H1 (cell line): ENCODE data around the gene TCF7. TPM values are rescaled to one million over a fixed set of nuclear protein-coding genes. Genes with fewer than 3 reads are reported as not detected.

Experiments used
- CTCF ChIA-PET: fragments of 300-600 bp; sonication (Branson Sonifier 250); formaldehyde crosslinking; loops from one replicate; lab custom pipeline; 2021; ENCODE audit not compliant: partially characterized antibody; lab: Charles Lee
- POLR2A ChIA-PET: fragments of 300-600 bp; sonication (Branson Sonifier 250); formaldehyde crosslinking; loops from one replicate; lab custom pipeline; 2021; ENCODE audit warnings: inconsistent platforms; ENCODE audit not compliant: partially characterized antibody; lab: Charles Lee
- DNase-seq, 2 experiments: peaks; one replicate each; pipeline versions ENCODE4 v3.0.0 to v3.0.0-alpha.2; 2010 to 2022; ENCODE audit warnings: low spot score in 2 of 2, low read depth in 1 of 2, mixed read lengths in 1 of 2
- FAIRE-seq: peaks from 2 replicates; lab custom pipeline; 2011; peaks lifted over from hg19 to GRCh38; lab: Jason Lieb, UNC
- H2AFZ ChIP-seq: 2 replicates; pipeline ENCODE4 v1.8.1; 2012; ENCODE audit warnings: low read length, inconsistent platforms
- H2AK5ac ChIP-seq: 2 replicates; pipeline ENCODE4 v1.6.1; 2013; ENCODE audit warnings: low read depth, low read length
- H2BK120ac ChIP-seq: replicated peaks from 2 replicates; pipeline ENCODE3; 2013; ENCODE audit warnings: low read depth, low read length, inconsistent platforms
- H2BK12ac ChIP-seq: 2 replicates; pipeline ENCODE4 v1.6.1; 2013; ENCODE audit warnings: low read depth, low read length
- H2BK15ac ChIP-seq: 2 replicates; pipeline ENCODE4 v1.6.1; 2013; ENCODE audit warnings: low read length
- H2BK20ac ChIP-seq: 2 replicates; pipeline ENCODE4 v1.6.1; 2013; ENCODE audit warnings: low read length
- H2BK5ac ChIP-seq: 2 replicates; pipeline ENCODE4 v1.6.1; 2013; ENCODE audit warnings: low read depth, low read length
- H3K14ac ChIP-seq: 2 replicates; pipeline ENCODE4 v1.6.1; 2013; ENCODE audit warnings: inconsistent platforms; ENCODE audit not compliant: insufficient read length
- H3K18ac ChIP-seq: 2 replicates; pipeline ENCODE4 v1.6.1; 2013; ENCODE audit warnings: low read length; ENCODE audit errors: extremely low read depth
- H3K23ac ChIP-seq: 2 replicates; pipeline ENCODE4 v1.6.1; 2013; ENCODE audit warnings: inconsistent platforms; ENCODE audit not compliant: insufficient read length
- H3K23me2 ChIP-seq: 2 replicates; pipeline ENCODE4 v1.6.1; 2013; ENCODE audit warnings: low read depth, low read length
- H3K27ac ChIP-seq: 2 replicates; pipeline ENCODE4 v1.6.1; 2011; ENCODE audit warnings: low read depth, low read length, inconsistent platforms
- H3K27me3 ChIP-seq, 4 experiments: replicated peaks in 1 of 4; 1 replicate in 1 of 4; 2 replicates in 3 of 4; pipeline versions ENCODE4 v1.6.1 to v1.8.1; 2011 to 2013; ENCODE audit warnings: low read length in 3 of 4, mild to moderate bottlenecking in 3 of 4, inconsistent platforms in 2 of 4, mixed read lengths in 2 of 4, moderate library complexity in 1 of 4; ENCODE audit not compliant: control insufficient read depth in 3 of 4, insufficient read depth in 3 of 4; ENCODE audit errors: extremely low read depth in 1 of 4
- H3K36me3 ChIP-seq, 4 experiments: 2 replicates each; pipeline versions ENCODE4 v1.6.1 to v1.8.1; 2011 to 2013; ENCODE audit warnings: mild to moderate bottlenecking in 4 of 4, low read length in 3 of 4, moderate library complexity in 2 of 4, control low read depth in 1 of 4, inconsistent platforms in 1 of 4; ENCODE audit not compliant: insufficient read depth in 4 of 4, control insufficient read depth in 2 of 4
- H3K4ac ChIP-seq: replicated peaks from 2 replicates; pipeline ENCODE3; 2013; ENCODE audit warnings: low read length, low read depth, mixed read lengths, inconsistent platforms; ENCODE audit not compliant: insufficient read length
- H3K4me1 ChIP-seq, 4 experiments: replicated peaks in 1 of 4; 1 replicate in 1 of 4; 2 replicates in 3 of 4; pipeline versions ENCODE4 v1.6.1 to v1.8.1; 2011 to 2013; ENCODE audit warnings: low read length in 3 of 4, inconsistent platforms in 2 of 4, mixed read lengths in 1 of 4; ENCODE audit not compliant: insufficient read depth in 4 of 4, control insufficient read depth in 3 of 4
- H3K4me2 ChIP-seq, 2 experiments: 2 replicates each; pipeline versions ENCODE4 v1.6.1 to v1.8.1; 2011 to 2013; ENCODE audit warnings: low read depth in 2 of 2, low read length in 2 of 2, control low read depth in 1 of 2, inconsistent platforms in 1 of 2, mild to moderate bottlenecking in 1 of 2; ENCODE audit not compliant: insufficient read depth in 1 of 2
- H3K4me3 ChIP-seq, 4 experiments: fragments of 200-600, 300-600 bp in 1 of 4; sonication (generic), shearing (Covaris generic), sonication (Bioruptor Twin) in 1 of 4; 2 replicates each; pipeline versions ENCODE4 v1.5.1 to v1.8.1; 2011 to 2016; ENCODE audit warnings: low read length in 4 of 4, low read depth in 3 of 4, control low read depth in 2 of 4, inconsistent platforms in 2 of 4, mild to moderate bottlenecking in 2 of 4, mixed read lengths in 1 of 4, moderate library complexity in 1 of 4; ENCODE audit not compliant: insufficient read depth in 2 of 4; ENCODE audit errors: extremely low read depth in 1 of 4
- H3K56ac ChIP-seq: replicated peaks from 2 replicates; pipeline ENCODE3; 2013; ENCODE audit warnings: low read depth, mild to moderate bottlenecking, mixed read lengths, low read length, inconsistent platforms; ENCODE audit not compliant: insufficient read length
- H3K79me1 ChIP-seq: 2 replicates; pipeline ENCODE4 v1.6.1; 2013; ENCODE audit warnings: low read depth, low read length, control low read depth
- H3K79me2 ChIP-seq, 2 experiments: 2 replicates each; pipeline versions ENCODE4 v1.6.1 to v1.8.1; 2012 to 2013; ENCODE audit warnings: low read length in 2 of 2, mild to moderate bottlenecking in 2 of 2, inconsistent platforms in 1 of 2; ENCODE audit not compliant: insufficient read depth in 2 of 2, control insufficient read depth in 1 of 2
- H3K9ac ChIP-seq, 4 experiments: replicated peaks in 1 of 4; 1 replicate in 1 of 4; 2 replicates in 3 of 4; pipeline versions ENCODE4 v1.6.1 to v1.8.1; 2011 to 2013; ENCODE audit warnings: low read depth in 3 of 4, low read length in 3 of 4, control low read depth in 2 of 4, mild to moderate bottlenecking in 2 of 4, moderate library complexity in 2 of 4, inconsistent platforms in 1 of 4; ENCODE audit errors: extremely low read depth in 1 of 4
- H3K9me3 ChIP-seq, 2 experiments: 2 replicates each; pipeline versions ENCODE4 v1.6.1 to v1.8.1; 2012 to 2013; ENCODE audit warnings: mild to moderate bottlenecking in 2 of 2, moderate library complexity in 2 of 2, control low read depth in 1 of 2, inconsistent platforms in 1 of 2, low read depth in 1 of 2, low read length in 1 of 2, mixed read lengths in 1 of 2; ENCODE audit not compliant: insufficient read depth in 2 of 2
- H4K20me1 ChIP-seq, 2 experiments: replicated peaks in 1 of 2; 2 replicates each; pipeline versions ENCODE3 to v1.8.1; 2011 to 2013; ENCODE audit warnings: inconsistent platforms in 2 of 2, low read length in 2 of 2, mild to moderate bottlenecking in 1 of 2; ENCODE audit not compliant: insufficient read depth in 2 of 2, control insufficient read depth in 1 of 2
- H4K5ac ChIP-seq: 2 replicates; pipeline ENCODE4 v1.6.1; 2013; ENCODE audit warnings: low read length, low read depth, mixed read lengths, inconsistent platforms; ENCODE audit not compliant: insufficient read length
- H4K8ac ChIP-seq: 2 replicates; pipeline ENCODE4 v1.8.0; 2013; ENCODE audit warnings: mild to moderate bottlenecking, moderate library complexity, low read length, inconsistent platforms; ENCODE audit not compliant: insufficient read depth; ENCODE audit errors: extremely low read depth
- H4K91ac ChIP-seq: replicated peaks from 2 replicates; pipeline ENCODE3; 2013; ENCODE audit warnings: low read length, mixed read lengths, inconsistent platforms; ENCODE audit not compliant: insufficient read length
- NRF1 ChIP-seq: IDR thresholded peaks from 2 replicates; pipeline ENCODE4 v1.6.1; 2011; ENCODE audit warnings: mild to moderate bottlenecking, low read depth, low read length, improper control_type of control experiment
- POU5F1 ChIP-seq: IDR thresholded peaks from 2 replicates; pipeline ENCODE4 v1.6.1; 2011; ENCODE audit warnings: low read depth, mild to moderate bottlenecking, low read length, moderate library complexity
- TAF1 ChIP-seq: IDR thresholded peaks from 2 replicates; pipeline ENCODE4 v1.6.1; 2011; ENCODE audit warnings: mild to moderate bottlenecking, low read depth, low read length
- TBP ChIP-seq: IDR thresholded peaks from 2 replicates; pipeline ENCODE4 v1.6.1; 2011; ENCODE audit warnings: low read depth, low read length, improper control_type of control experiment
- WGBS, 2 experiments: shearing (Covaris generic) in 1 of 2; methylation state at CpG; one replicate each; pipeline versions ENCODE4 v1.1.6 to v1.1.7; 2013 to 2015; ENCODE audit warnings: low lambda C conversion rate in 2 of 2, mixed read lengths in 2 of 2, inconsistent platforms in 1 of 2, low coverage in 1 of 2, missing lambda C conversion rate in 1 of 2; ENCODE audit not compliant: insufficient replicate concordance in 2 of 2, insufficient coverage in 1 of 2, insufficient read length in 1 of 2; ENCODE audit errors: extremely low coverage in 1 of 2, missing lambda C conversion rate in 1 of 2; 5-methylcytosine and 5-hydroxymethylcytosine counted together
- polyA plus RNA-seq, 7 experiments: library from polyadenylated mRNA; depleted of rRNA in 3 of 7; stranded (reverse) in 5 of 7; unstranded in 2 of 7; fragments of >200 nt in 5 of 7; fragments of 200-250 nt in 2 of 7; gene quantifications; 1 replicate in 5 of 7; 2 replicates in 1 of 7; 4 replicates in 1 of 7; pipeline versions ENCODE4 v1.2.1 to v1.2.3, GENCODE V29; 2011 to 2013; ENCODE audit warnings: missing spikeins in 2 of 7, mixed read lengths in 2 of 7
- total RNA-seq: library from RNA; stranded (reverse); fragmentation: NEBNext Ultra II Directional; extraction: Animal tissue kit (Norgen Biotek cat#: 25700); gene quantifications from 2 replicates; pipeline ENCODE4 v1.2.1, GENCODE V29; 2021
- TF ChIP-seq, protein P1 (sequence below): IDR thresholded peaks from 2 replicates; pipeline ENCODE4 v1.6.1; 2011; ENCODE audit warnings: low read depth, mild to moderate bottlenecking, low read length; ENCODE audit not compliant: insufficient read depth
- TF ChIP-seq, protein P2 (sequence below), 3 experiments: IDR thresholded peaks; 1 replicate in 2 of 3; 2 replicates in 1 of 3; pipeline versions ENCODE4 v1.5.1 to v1.6.1; 2011; ENCODE audit warnings: low read length in 3 of 3, mild to moderate bottlenecking in 3 of 3, inconsistent platforms in 2 of 3, low read depth in 1 of 3, moderate library complexity in 1 of 3; ENCODE audit not compliant: insufficient read depth in 1 of 3; ENCODE audit errors: control extremely low read depth in 1 of 3

Gene TCF7
- total and polyA plus RNA-seq, 2 of the 8 experiments (the other 6 are each of a cell fraction or from before 2014, with no cell fraction given): 4.7 to 8.5 TPM

DNA sequence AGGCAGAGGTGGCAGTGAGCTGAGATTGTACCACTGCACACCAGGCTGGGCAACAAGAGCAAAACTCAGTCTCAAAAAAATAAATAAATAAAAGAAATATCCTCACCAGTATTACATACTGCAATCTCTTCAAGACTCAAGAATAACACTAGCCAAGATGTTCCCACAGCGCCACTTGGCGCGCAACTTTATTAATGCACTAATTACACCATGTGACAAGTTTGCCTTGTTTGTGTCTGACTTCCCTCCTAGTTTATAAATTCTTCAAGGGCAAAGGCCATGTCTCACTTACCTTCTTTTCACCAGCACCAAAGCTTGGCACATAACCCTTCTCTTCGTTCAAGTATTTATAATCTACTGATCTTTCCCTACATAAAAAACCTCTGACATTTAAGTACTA is 57.5 kb downstream of the TCF7 start:
- no peak for DNase-seq
- Histone ChIP-seq H4K20me1 (peaks cover 2 to 9% of the 10 kb centered on the region in 2 experiments), H3K36me3 (peaks cover 6 to 38% (median 24%) of the 10 kb centered on the region in 4 experiments), H2AK5ac (no peak overlapping the region), H2BK15ac (no peak overlapping the region), H3K27ac (no peak overlapping the region), H4K91ac (no peak overlapping the region), H3K14ac (no peak overlapping the region), H3K27me3 (no peaks in the 10 kb centered on the region), H3K18ac (no peak overlapping the region), H3K4me3 (no peak overlapping the region), H3K4me2 (no peak overlapping the region), H4K8ac (no peak overlapping the region), H3K56ac (no peak overlapping the region), H3K23me2 (no peaks in the 10 kb centered on the region), H2BK20ac (no peak overlapping the region), H3K23ac (no peak overlapping the region), H2AFZ (no peak overlapping the region), H3K9me3 (no peaks in the 10 kb centered on the region), H4K5ac (no peak overlapping the region), H3K4ac (no peak overlapping the region), H3K79me2 (peaks cover 14 to 72% of the 10 kb centered on the region in 2 experiments)
- ChIA-PET CTCF (interaction anchor here (1.0 to 1.6 kb wide), 2 partner anchors 21 to 25 kb away, joined by 3 to 4 read pairs; no protein-coding TSS in a partner anchor), POLR2A (interaction anchor here (0.6 to 2.1 kb wide), 4 partner anchors 36 to 86 kb away, joined by 3 to 5 read pairs (median 4); partner anchors contain the start of gene PPP2CA)
- WGBS, 2 experiments: 94% methylated on average over 4 of the region's 4 CpGs; no CpG with 5 or more reads in 1 of the 2 experiments
- TF ChIP-seq, protein P1, sequence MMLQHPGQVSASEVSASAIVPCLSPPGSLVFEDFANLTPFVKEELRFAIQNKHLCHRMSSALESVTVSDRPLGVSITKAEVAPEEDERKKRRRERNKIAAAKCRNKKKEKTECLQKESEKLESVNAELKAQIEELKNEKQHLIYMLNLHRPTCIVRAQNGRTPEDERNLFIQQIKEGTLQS: no peak
- TF ChIP-seq TAF1 (no peak), TBP (no peak), NRF1 (no peak), POU5F1 (no peak)
- TF ChIP-seq, protein P2, sequence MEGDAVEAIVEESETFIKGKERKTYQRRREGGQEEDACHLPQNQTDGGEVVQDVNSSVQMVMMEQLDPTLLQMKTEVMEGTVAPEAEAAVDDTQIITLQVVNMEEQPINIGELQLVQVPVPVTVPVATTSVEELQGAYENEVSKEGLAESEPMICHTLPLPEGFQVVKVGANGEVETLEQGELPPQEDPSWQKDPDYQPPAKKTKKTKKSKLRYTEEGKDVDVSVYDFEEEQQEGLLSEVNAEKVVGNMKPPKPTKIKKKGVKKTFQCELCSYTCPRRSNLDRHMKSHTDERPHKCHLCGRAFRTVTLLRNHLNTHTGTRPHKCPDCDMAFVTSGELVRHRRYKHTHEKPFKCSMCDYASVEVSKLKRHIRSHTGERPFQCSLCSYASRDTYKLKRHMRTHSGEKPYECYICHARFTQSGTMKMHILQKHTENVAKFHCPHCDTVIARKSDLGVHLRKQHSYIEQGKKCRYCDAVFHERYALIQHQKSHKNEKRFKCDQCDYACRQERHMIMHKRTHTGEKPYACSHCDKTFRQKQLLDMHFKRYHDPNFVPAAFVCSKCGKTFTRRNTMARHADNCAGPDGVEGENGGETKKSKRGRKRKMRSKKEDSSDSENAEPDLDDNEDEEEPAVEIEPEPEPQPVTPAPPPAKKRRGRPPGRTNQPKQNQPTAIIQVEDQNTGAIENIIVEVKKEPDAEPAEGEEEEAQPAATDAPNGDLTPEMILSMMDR (IDR thresholded peaks at IDR 0.05; ENCODE audit: control extremely low read depth in 1 of 3, insufficient read depth in 1 of 3, low read depth in 1 of 3, low read length in 3 of 3): peak in 1 of 3 experiments; percentile 5; a peak in 1 of 4 replicates
- TF ChIP-seq, all 59 proteins: peak for 1
- Histone ChIP-seq H2BK5ac (no peak overlapping the region), H2BK12ac (no peak overlapping the region), H2BK120ac (no peak overlapping the region), H3K79me1 (no peaks in the 10 kb centered on the region), H3K4me1 (no peaks in the 10 kb centered on the region; a peak in 2 of 7 replicates), H3K9ac (no peak overlapping the region)
- FAIRE-seq: no peak
